Astrocyte (in vitro differentiated cells and primary cell): ENCODE data around the gene CNOT10.

Source experiments
- EZH2 ChIP-seq: IDR thresholded peaks from 2 replicates; pipeline ENCODE4 v1.6.1; 2012; ENCODE audit warnings: mild to moderate bottlenecking, low read length, inconsistent platforms; ENCODE audit not compliant: insufficient read depth
- TF ChIP-seq, protein P1 (sequence below): IDR thresholded peaks from 2 replicates; pipeline ENCODE4 v1.5.1; 2011; ENCODE audit warnings: low read depth, mild to moderate bottlenecking, inconsistent platforms, low read length, moderate library complexity; ENCODE audit not compliant: insufficient read depth

GRCh38 chr3:32818970-32819511 lies 134.1 kb downstream of the CNOT10 start:
- TF ChIP-seq, protein P1, sequence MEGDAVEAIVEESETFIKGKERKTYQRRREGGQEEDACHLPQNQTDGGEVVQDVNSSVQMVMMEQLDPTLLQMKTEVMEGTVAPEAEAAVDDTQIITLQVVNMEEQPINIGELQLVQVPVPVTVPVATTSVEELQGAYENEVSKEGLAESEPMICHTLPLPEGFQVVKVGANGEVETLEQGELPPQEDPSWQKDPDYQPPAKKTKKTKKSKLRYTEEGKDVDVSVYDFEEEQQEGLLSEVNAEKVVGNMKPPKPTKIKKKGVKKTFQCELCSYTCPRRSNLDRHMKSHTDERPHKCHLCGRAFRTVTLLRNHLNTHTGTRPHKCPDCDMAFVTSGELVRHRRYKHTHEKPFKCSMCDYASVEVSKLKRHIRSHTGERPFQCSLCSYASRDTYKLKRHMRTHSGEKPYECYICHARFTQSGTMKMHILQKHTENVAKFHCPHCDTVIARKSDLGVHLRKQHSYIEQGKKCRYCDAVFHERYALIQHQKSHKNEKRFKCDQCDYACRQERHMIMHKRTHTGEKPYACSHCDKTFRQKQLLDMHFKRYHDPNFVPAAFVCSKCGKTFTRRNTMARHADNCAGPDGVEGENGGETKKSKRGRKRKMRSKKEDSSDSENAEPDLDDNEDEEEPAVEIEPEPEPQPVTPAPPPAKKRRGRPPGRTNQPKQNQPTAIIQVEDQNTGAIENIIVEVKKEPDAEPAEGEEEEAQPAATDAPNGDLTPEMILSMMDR = no peak
- TF ChIP-seq EZH2 = no peak
